ENCODE measurements around the gene URGCP. TPM values are rescaled to one million over a fixed set of nuclear protein-coding genes. Genes with fewer than 3 reads are reported as not detected.

The URGCP gene
- total and polyA plus RNA-seq, 12 donors, result 53.8 to 103 (median 67.6) TPM

GRCh38 chr7:43926798-43927123, 20.4 kb upstream of the URGCP start:
- TF ChIP-seq CTCF (IDR thresholded peaks at IDR 0.05) (peak in 1 of 6 experiments; percentile 8), POLR2A (IDR thresholded peaks at IDR 0.05) (no peak)
- peaks cover 3 to 18% of the 10 kb centered on the region in 2 donors for H3K4me1 ChIP-seq (replicated peaks in 1 of 2)
- no peaks in the 10 kb centered on the region for H3K27me3 ChIP-seq
- no peak for DNase-seq
- H3K27ac ChIP-seq, result peak overlapping the region; percentile 83 to 99 (median 94)
- no peaks in the 10 kb centered on the region for H3K36me3 ChIP-seq (replicated peaks in 1 of 2)
- H3K9me3 ChIP-seq (replicated peaks in 1 of 3), result no peaks in the 10 kb centered on the region
- intact Hi-C loops (cut with DNase I), result no loop called here
- 3 to 5% (median 5%) methylated on average over 4 to 6 of the region's 6 CpGs for WGBS, 4 donors
- H3K4me3 ChIP-seq, result peak overlapping the region; percentile 18 to 73 (median 44)

GRCh38 chr7:43925984-43926797, 19.8 kb upstream of the URGCP start, which contains the start of gene UBE2D4:
Gene UBE2D4 (plus strand): TSS chr7:43926436. CDS start chr7:43926533, 97 bp downstream.
- peak within 1 kb of the TSS; percentile 83 to 99 (median 94) for H3K27ac ChIP-seq
- WGBS, 4 donors, result 0 to 1% (median 1%) methylated on average over 9 to 82 of the region's 82 CpGs
- peak; percentile 85 to 95 (median 90) for DNase-seq
- TF ChIP-seq CTCF (IDR thresholded peaks at IDR 0.05), result no peak
- peak; percentile 98 for TF ChIP-seq POLR2A (IDR thresholded peaks at IDR 0.05)
- no peaks in the 10 kb centered on the region for H3K27me3 ChIP-seq
- H3K36me3 ChIP-seq (replicated peaks in 1 of 2), result no peaks in the 10 kb centered on the region
- no peaks in the 10 kb centered on the region for H3K9me3 ChIP-seq (replicated peaks in 1 of 3)
- peak within 1 kb of the TSS; percentile 30 to 73 (median 64) for H3K4me3 ChIP-seq
- H3K4me1 ChIP-seq (replicated peaks in 1 of 2), result peaks cover 5 to 23% of the 10 kb centered on the region in 2 donors
- intact Hi-C loops (cut with DNase I), result no loop called here

- peaks cover 12 to 23% of the 10 kb centered on the region in 2 donors for H3K4me1 ChIP-seq (replicated peaks in 1 of 2)
- no peaks in the 10 kb centered on the region for H3K9me3 ChIP-seq (replicated peaks in 1 of 3)
- intact Hi-C loops (cut with DNase I), result no loop called here
- no peak overlapping the region for H3K27ac ChIP-seq
- 93 to 97% (median 96%) methylated on average over 4 of the region's 4 CpGs for WGBS, 4 donors
- TF ChIP-seq CTCF (IDR thresholded peaks at IDR 0.05) (no peak), POLR2A (IDR thresholded peaks at IDR 0.05) (no peak)
- no peaks in the 10 kb centered on the region for H3K27me3 ChIP-seq
- no peak for DNase-seq
- H3K4me3 ChIP-seq, result no peak overlapping the region
- H3K36me3 ChIP-seq (replicated peaks in 1 of 2), result no peaks in the 10 kb centered on the region
These were observed 16.3 kb upstream of the URGCP start for GRCh38 chr7:43922726-43923125.

GRCh38 chr7:43921423-43921822, 15.0 kb upstream of the URGCP start:
- no peak for TF ChIP-seq POLR2A (IDR thresholded peaks at IDR 0.05)
- TF ChIP-seq CTCF (IDR thresholded peaks at IDR 0.05), result no peak
- peaks cover 12 to 15% of the 10 kb centered on the region in 2 donors for H3K4me1 ChIP-seq (replicated peaks in 1 of 2)
- H3K36me3 ChIP-seq (replicated peaks in 1 of 2), result no peaks in the 10 kb centered on the region
- WGBS, 4 donors, result 26 to 41% (median 34%) methylated on average over 2 of the region's 2 CpGs
- no peaks in the 10 kb centered on the region for H3K27me3 ChIP-seq
- intact Hi-C loops (cut with DNase I), result no loop called here
- peak overlapping the region in 1 of 5 donors; percentile 11 for H3K27ac ChIP-seq
- H3K9me3 ChIP-seq (replicated peaks in 1 of 3), result no peaks in the 10 kb centered on the region
- H3K4me3 ChIP-seq, result no peak overlapping the region
- DNase-seq, result peak; percentile 34 to 86 (median 59)
